ENCODE measurements around the gene DHRS12. TPM values are rescaled to one million over a fixed set of nuclear protein-coding genes. Genes with fewer than 3 reads are reported as not detected.

Gene DHRS12
- total RNA-seq, 1 donor from 2014 or later = 19.8 TPM

- no peak for TF ChIP-seq CTCF (IDR thresholded peaks at IDR 0.05; ENCODE audit: partially characterized antibody, unreplicated experiment)
These were observed 19.9 kb upstream of the DHRS12 start for GRCh38 chr13:51823863-51824262.

GRCh38 chr13:51823359-51823758, 19.4 kb upstream of the DHRS12 start:
- H3K27me3 Mint-ChIP-seq (ENCODE audit: unreplicated experiment) = peaks cover 8% of the 10 kb centered on the region

More at GRCh38 chr13:51823863-51824262, 19.9 kb upstream of the DHRS12 start:
- H3K4me3 Mint-ChIP-seq (ENCODE audit: unreplicated experiment) = no peak overlapping the region
- peaks cover 21% of the 10 kb centered on the region for H3K4me1 Mint-ChIP-seq (ENCODE audit: low read depth, unreplicated experiment)
- no peaks in the 10 kb centered on the region for H3K9me3 Mint-ChIP-seq (ENCODE audit: unreplicated experiment)
- peaks cover 3% of the 10 kb centered on the region for H3K27me3 Mint-ChIP-seq (ENCODE audit: unreplicated experiment)
- no peaks in the 10 kb centered on the region for H3K36me3 Mint-ChIP-seq (ENCODE audit: unreplicated experiment)
- no peak for DNase-seq
- H3K27ac Mint-ChIP-seq (ENCODE audit: unreplicated experiment) = no peak overlapping the region

DNA sequence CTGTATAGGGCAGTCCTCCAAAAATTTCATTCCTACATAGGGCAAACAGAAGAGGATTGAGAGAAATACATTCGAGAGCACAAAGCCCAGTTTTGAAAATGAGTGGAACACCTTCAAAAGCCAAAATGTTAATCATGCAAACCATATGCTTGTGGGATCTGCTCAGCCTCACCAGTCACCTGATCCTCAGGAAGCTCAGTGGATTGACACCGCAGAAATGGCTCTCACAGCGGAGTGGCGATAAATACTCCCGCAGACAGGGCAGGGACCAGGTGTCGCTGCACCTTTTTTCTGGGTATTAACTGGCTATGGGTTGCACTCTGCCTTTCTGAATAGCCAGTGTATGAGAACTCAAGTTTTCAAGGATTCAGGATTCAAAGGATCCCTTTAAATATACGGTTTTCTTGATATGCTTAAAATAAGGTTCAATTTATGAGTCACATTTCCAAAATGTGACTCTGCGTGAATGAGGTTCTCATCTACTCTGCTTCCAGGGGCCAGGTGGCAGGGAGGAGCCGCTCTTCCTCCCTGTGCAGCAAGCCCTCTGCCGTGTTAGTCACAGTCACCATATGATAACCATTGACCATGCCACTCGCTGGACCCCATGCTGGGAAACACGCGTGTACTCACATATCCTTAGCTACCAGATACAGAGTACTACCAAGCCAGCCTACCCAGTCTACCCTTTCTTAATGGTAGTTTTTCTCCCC, 18.3 kb upstream of the DHRS12 start:
- H3K27me3 Mint-ChIP-seq (ENCODE audit: unreplicated experiment) = peaks cover 9% of the 10 kb centered on the region
- no peak for TF ChIP-seq CTCF (IDR thresholded peaks at IDR 0.05; ENCODE audit: partially characterized antibody, unreplicated experiment)
- no peak overlapping the region for H3K4me3 Mint-ChIP-seq (ENCODE audit: unreplicated experiment)
- no peak overlapping the region for H3K27ac Mint-ChIP-seq (ENCODE audit: unreplicated experiment)
- no peaks in the 10 kb centered on the region for H3K9me3 Mint-ChIP-seq (ENCODE audit: unreplicated experiment)
- DNase-seq = no peak
- H3K4me1 Mint-ChIP-seq (ENCODE audit: low read depth, unreplicated experiment) = peaks cover 19% of the 10 kb centered on the region
- H3K36me3 Mint-ChIP-seq (ENCODE audit: unreplicated experiment) = no peaks in the 10 kb centered on the region

More at GRCh38 chr13:51823359-51823758, 19.4 kb upstream of the DHRS12 start:
- Mint-ChIP-seq H3K27ac (ENCODE audit: unreplicated experiment) (no peak overlapping the region), H3K4me1 (ENCODE audit: low read depth, unreplicated experiment) (peaks cover 16% of the 10 kb centered on the region), H3K4me3 (ENCODE audit: unreplicated experiment) (no peak overlapping the region), H3K36me3 (ENCODE audit: unreplicated experiment) (no peaks in the 10 kb centered on the region), H3K9me3 (ENCODE audit: unreplicated experiment) (no peaks in the 10 kb centered on the region)
- no peak for DNase-seq
- no peak for TF ChIP-seq CTCF (IDR thresholded peaks at IDR 0.05; ENCODE audit: partially characterized antibody, unreplicated experiment)

DNA sequence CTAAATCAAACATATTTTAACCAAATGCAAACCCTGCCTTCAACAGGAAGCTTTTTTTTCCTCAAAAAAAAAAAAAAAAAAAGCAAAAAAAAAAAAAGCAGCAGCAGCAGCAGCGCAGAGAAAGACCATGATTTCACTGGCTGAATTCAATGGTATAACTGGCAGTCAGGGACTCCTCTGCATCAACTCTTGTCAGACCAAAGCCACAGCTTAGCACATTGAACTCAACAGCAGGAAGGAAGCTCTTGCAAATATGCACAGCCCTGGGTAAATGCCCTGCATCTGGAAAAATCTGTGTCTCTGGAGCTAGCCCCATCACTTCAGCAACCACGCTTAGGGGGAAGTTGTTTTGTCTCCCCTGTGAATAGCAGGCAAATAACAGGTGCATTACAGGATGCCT, 17.6 kb upstream of the DHRS12 start:
- Mint-ChIP-seq H3K4me3 (ENCODE audit: unreplicated experiment) (no peak overlapping the region), H3K4me1 (ENCODE audit: low read depth, unreplicated experiment) (peaks cover 20% of the 10 kb centered on the region), H3K27ac (ENCODE audit: unreplicated experiment) (no peak overlapping the region), H3K9me3 (ENCODE audit: unreplicated experiment) (no peaks in the 10 kb centered on the region), H3K27me3 (ENCODE audit: unreplicated experiment) (peaks cover 9% of the 10 kb centered on the region), H3K36me3 (ENCODE audit: unreplicated experiment) (no peaks in the 10 kb centered on the region)
- no peak for DNase-seq
- no peak for TF ChIP-seq CTCF (IDR thresholded peaks at IDR 0.05; ENCODE audit: partially characterized antibody, unreplicated experiment)

DNA sequence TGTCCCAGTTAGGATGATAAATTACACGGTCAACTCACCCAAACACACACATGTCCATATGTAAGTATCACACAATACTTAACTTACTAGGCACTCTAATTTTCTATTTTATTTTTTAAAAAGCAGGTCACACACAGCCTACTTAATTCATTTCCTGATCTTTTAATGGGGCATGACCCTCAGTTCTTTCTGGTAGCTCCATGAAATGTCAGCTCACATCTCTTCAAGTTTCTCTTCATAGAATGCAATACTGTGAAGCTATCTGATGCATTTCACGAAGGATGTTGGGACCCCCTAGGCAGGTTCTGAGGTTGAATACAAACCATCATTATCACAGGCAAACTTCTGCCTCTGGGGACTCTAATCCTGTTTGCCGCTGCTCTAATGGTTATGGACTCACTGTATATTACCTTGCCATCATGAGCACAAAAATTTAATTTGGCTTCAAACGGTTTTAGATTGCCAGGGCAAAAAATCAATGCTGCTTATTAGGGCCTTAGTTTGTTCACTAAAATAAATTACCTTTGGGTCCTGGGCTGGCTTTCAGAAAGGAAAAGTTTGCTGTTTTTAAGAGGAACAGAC, 16.1 kb upstream of the DHRS12 start:
- peaks cover 29% of the 10 kb centered on the region for H3K4me1 Mint-ChIP-seq (ENCODE audit: low read depth, unreplicated experiment)

More for the DNA sequence above, 16.1 kb upstream of the DHRS12 start:
- Mint-ChIP-seq H3K27me3 (ENCODE audit: unreplicated experiment) (peaks cover 9% of the 10 kb centered on the region), H3K36me3 (ENCODE audit: unreplicated experiment) (no peaks in the 10 kb centered on the region), H3K4me3 (ENCODE audit: unreplicated experiment) (no peak overlapping the region), H3K27ac (ENCODE audit: unreplicated experiment) (no peak overlapping the region), H3K9me3 (ENCODE audit: unreplicated experiment) (no peaks in the 10 kb centered on the region)
- TF ChIP-seq CTCF (IDR thresholded peaks at IDR 0.05; ENCODE audit: partially characterized antibody, unreplicated experiment) = no peak
- DNase-seq = no peak
